GM12875 (cell line): ENCODE results near the gene ATF2.

ENCODE experiments used
- H3K4me3 ChIP-seq: one replicate; pipeline ENCODE4 v1.5.1; 2011; ENCODE audit warnings: low read depth, low read length, control low read depth
- CTCF ChIP-seq: IDR thresholded peaks from 2 replicates; pipeline ENCODE4 v1.5.1; 2011; ENCODE audit warnings: low read depth, mild to moderate bottlenecking, control low read depth, inconsistent platforms, low read length, moderate library complexity, borderline replicate concordance; ENCODE audit not compliant: insufficient read depth

Gene ATF2

GRCh38 chr2:175164235-175164634 lies 3.8 kb downstream of the ATF2 start:
- TF ChIP-seq CTCF = no peak
- H3K4me3 ChIP-seq = no peak overlapping the region

GRCh38 chr2:175158894-175159293 lies 9.1 kb downstream of the ATF2 start:
- H3K4me3 ChIP-seq = no peak overlapping the region
- no peak for TF ChIP-seq CTCF

GRCh38 chr2:175156534-175156933 lies 11.5 kb downstream of the ATF2 start:
- no peak for TF ChIP-seq CTCF
- no peak overlapping the region for H3K4me3 ChIP-seq

- no peak overlapping the region for H3K4me3 ChIP-seq
- TF ChIP-seq CTCF = no peak
Measured at GRCh38 chr2:175154661-175155082, 13.3 kb downstream of the ATF2 start.

GRCh38 chr2:175152242-175152641 lies 15.8 kb downstream of the ATF2 start:
- TF ChIP-seq CTCF = no peak
- H3K4me3 ChIP-seq = no peak overlapping the region

GRCh38 chr2:175151791-175152190 lies 16.2 kb downstream of the ATF2 start:
- TF ChIP-seq CTCF = no peak
- no peak overlapping the region for H3K4me3 ChIP-seq

- no peak for TF ChIP-seq CTCF
- H3K4me3 ChIP-seq = no peak overlapping the region
Measured at GRCh38 chr2:175147186-175147585, 20.8 kb downstream of the ATF2 start.
